Testis (tissue), 3 donors: Measurements from ENCODE around the gene LAP3. TPM values are rescaled to one million over a fixed set of nuclear protein-coding genes. Genes with fewer than 3 reads are reported as not detected.

ENCODE experiments used
- DNase-seq: peaks from one replicate; pipeline ENCODE4 v3.0.0-alpha.2; 2019
- H3K27ac ChIP-seq, 2 donors: fragments of 200-600 bp; sonication (generic); one replicate each; pipeline ENCODE4 v1.5.1; 2019
- H3K27me3 ChIP-seq: fragments of 200-600 bp; sonication (generic); one replicate; pipeline ENCODE4 v1.5.1; 2019
- H3K36me3 ChIP-seq: fragments of 200-600 bp; sonication (generic); one replicate; pipeline ENCODE4 v1.5.1; 2017; ENCODE audit warnings: low read depth; ENCODE audit errors: missing control alignments
- H3K4me1 ChIP-seq: fragments of 200-600 bp; sonication (generic); one replicate; pipeline ENCODE4 v1.5.1; 2019
- H3K4me3 ChIP-seq, 2 donors: fragments of 200-600 bp; sonication (generic); one replicate each; pipeline ENCODE4 v1.5.1; 2017 to 2019
- H3K9me3 ChIP-seq: fragments of 200-600 bp; sonication (generic); one replicate; pipeline ENCODE4 v1.5.1; 2017
- POLR2A ChIP-seq: fragments of 450-650 bp; IDR thresholded peaks from one replicate; pipeline ENCODE4 v1.6.1; 2017; ENCODE audit warnings: antibody characterized with exemption, mild to moderate bottlenecking, moderate library complexity
- WGBS, 2 donors: methylation state at CpG; one replicate each; pipeline ENCODE4 v1.1.5; 2018; 5-methylcytosine and 5-hydroxymethylcytosine counted together
- intact Hi-C: fragments of 100-400 bp; cut with DNase I; formaldehyde crosslinking; loops from one replicate; pipeline ENCODE4 v1.15.1; 2023; ENCODE audit warnings: low total_unique reads
- polyA plus RNA-seq: library from polyadenylated mRNA; stranded (reverse); fragments of 350-450 nt; fragmentation: Illumina TruSeq; extraction: RNeasy Lipid Tissue Mini Kit (QIAGEN cat#74804); gene quantifications from one replicate; pipeline ENCODE4 v1.2.3, GENCODE V29; 2014; ENCODE audit warnings: low read depth, low replicate concordance; ENCODE audit not compliant: insufficient read depth
- total RNA-seq, 2 donors: library from RNA; depleted of rRNA; stranded (reverse); fragments of >200 nt; gene quantifications; one replicate each; pipeline ENCODE4 v1.2.3, GENCODE V29; 2016
- TF ChIP-seq, protein P1 (sequence below), 3 experiments: fragments of 450-650 bp in 2 of 3; fragments of 200-600 bp in 1 of 3; sonication (generic) in 1 of 3; IDR thresholded peaks; one replicate each; pipeline ENCODE4 v1.5.1; 2016 to 2019; ENCODE audit warnings: antibody characterized with exemption in 3 of 3, mild to moderate bottlenecking in 2 of 3, moderate library complexity in 1 of 3

LAP3 gene
- total and polyA plus RNA-seq, 3 donors from 2014 or later = 98.9 to 108 (median 100) TPM

DNA sequence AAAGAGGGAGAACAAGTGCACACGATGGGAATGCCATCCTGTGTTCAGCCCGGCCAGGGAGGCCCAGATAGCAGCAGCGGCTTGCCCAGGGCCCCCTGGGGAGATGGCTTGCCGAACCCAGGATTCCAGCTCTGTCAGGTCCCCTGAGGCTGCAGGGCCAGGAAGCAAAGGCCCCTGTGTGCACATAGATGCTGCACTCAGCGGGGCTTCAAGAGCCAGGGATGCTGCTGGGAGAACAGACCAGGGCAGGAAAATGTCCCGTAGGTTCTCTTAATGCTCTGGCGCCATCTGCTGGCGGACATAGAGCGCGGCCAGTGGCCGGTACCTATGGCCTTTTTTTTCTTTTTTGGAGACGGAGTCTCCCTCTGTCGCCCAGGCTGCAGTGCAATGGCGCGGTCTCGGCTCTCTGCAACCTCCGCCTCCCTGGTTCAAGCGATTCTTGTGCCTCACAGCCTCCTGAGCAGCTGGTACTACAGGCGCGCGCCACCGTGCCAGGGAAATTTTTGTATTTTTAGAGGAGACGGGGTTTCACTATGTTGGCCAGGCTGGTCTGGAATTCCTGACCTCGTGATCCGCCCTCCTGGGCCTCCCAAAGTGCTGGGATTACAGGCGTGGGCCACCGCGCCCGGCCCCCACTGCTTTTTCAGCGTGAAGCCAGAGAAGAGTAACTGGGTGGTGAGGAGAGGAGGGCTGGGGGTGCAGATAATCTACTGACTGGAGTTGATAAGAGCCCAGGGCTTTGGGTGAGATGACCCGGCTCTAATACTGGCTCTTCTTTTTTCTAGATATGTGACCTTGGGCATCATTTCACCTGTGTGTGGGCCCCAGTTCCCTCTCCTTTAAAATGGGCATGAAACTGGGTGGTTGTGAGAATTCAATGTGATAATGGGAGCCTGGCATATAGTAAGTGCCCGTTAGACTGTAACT lies 60.0 kb downstream of the LAP3 start:
- Histone ChIP-seq H3K4me3 (no peak overlapping the region), H3K27me3 (no peaks in the 10 kb centered on the region), H3K36me3 (no peaks in the 10 kb centered on the region), H3K9me3 (no peaks in the 10 kb centered on the region), H3K27ac (no peak overlapping the region), H3K4me1 (no peaks in the 10 kb centered on the region)
- TF ChIP-seq POLR2A = no peak
- TF ChIP-seq, protein P1, sequence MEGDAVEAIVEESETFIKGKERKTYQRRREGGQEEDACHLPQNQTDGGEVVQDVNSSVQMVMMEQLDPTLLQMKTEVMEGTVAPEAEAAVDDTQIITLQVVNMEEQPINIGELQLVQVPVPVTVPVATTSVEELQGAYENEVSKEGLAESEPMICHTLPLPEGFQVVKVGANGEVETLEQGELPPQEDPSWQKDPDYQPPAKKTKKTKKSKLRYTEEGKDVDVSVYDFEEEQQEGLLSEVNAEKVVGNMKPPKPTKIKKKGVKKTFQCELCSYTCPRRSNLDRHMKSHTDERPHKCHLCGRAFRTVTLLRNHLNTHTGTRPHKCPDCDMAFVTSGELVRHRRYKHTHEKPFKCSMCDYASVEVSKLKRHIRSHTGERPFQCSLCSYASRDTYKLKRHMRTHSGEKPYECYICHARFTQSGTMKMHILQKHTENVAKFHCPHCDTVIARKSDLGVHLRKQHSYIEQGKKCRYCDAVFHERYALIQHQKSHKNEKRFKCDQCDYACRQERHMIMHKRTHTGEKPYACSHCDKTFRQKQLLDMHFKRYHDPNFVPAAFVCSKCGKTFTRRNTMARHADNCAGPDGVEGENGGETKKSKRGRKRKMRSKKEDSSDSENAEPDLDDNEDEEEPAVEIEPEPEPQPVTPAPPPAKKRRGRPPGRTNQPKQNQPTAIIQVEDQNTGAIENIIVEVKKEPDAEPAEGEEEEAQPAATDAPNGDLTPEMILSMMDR (IDR thresholded peaks at IDR 0.05) = peak; percentile 63 to 88 (median 74)
- DNase-seq = peak; percentile 83
- intact Hi-C loops = loop anchor here (5.0 kb wide), 1 partner anchor 90 kb away; no protein-coding TSS in a partner anchor
- 51 to 52% methylated on average over 28 to 32 of the region's 32 CpGs for WGBS, 2 donors

DNA sequence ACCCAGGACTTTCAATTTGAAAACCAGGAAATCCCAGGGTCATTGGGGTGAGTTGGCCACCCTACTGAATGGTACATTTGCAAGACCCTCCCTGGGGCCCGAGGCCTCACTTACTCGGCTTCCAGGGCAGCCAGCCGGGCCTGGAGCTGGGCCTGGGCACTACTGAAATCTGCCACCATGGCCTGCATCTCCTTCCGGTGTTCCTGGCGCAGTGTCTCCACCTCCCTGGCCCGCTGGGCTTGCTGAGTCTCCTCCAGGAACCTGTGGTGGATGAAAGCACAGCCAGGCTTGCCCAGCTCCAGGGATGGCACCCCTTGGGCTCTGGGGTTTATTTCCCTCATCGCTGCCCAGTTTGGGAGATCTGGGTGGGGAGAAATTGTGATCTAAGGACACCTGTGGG lies 62.1 kb downstream of the LAP3 start:
- DNase-seq = no peak
- no peak overlapping the region for H3K4me3 ChIP-seq
- TF ChIP-seq, protein P1 (IDR thresholded peaks at IDR 0.05) = no peak
- TF ChIP-seq POLR2A = no peak
- 81% methylated on average over 7 of the region's 7 CpGs; no CpG with 5 or more reads in 1 of the 2 donors for WGBS, 2 donors
- no peak overlapping the region for H3K27ac ChIP-seq
- intact Hi-C loops = loop anchor here (5.0 kb wide), 1 partner anchor 92 kb away; no protein-coding TSS in a partner anchor
- no peaks in the 10 kb centered on the region for H3K36me3 ChIP-seq
- no peaks in the 10 kb centered on the region for H3K27me3 ChIP-seq
- no peaks in the 10 kb centered on the region for H3K4me1 ChIP-seq
- no peaks in the 10 kb centered on the region for H3K9me3 ChIP-seq

DNA sequence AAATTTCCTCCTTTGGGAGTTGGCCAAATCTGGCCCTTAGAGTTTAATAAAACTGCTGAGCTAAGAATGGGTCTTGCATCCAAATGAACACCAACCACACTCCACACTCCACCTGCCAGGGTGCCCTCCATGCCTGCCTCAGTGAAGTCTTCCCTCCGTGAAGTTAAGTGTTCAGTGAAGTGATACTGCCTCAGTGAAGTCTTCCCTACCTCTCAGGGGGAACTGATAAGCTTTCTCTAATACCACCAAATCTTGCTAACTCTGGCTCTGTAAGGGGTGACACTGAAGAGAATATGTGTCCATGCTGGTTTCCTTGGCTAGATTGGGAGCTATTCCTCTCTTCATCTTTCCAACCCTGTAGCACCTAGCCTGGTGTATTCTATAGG lies 65.4 kb downstream of the LAP3 start:
- DNase-seq = no peak
- H3K9me3 ChIP-seq = no peaks in the 10 kb centered on the region
- peak overlapping the region in 1 of 2 donors; percentile 10 for H3K4me3 ChIP-seq
- intact Hi-C loops = no loop called here
- H3K4me1 ChIP-seq = no peaks in the 10 kb centered on the region
- WGBS, 2 donors = 44 to 60% methylated on average over 1 of the region's 1 CpG
- H3K27me3 ChIP-seq = no peaks in the 10 kb centered on the region
- no peaks in the 10 kb centered on the region for H3K36me3 ChIP-seq
- no peak for TF ChIP-seq POLR2A
- TF ChIP-seq, protein P1 (IDR thresholded peaks at IDR 0.05) = no peak
- H3K27ac ChIP-seq = no peak overlapping the region

DNA sequence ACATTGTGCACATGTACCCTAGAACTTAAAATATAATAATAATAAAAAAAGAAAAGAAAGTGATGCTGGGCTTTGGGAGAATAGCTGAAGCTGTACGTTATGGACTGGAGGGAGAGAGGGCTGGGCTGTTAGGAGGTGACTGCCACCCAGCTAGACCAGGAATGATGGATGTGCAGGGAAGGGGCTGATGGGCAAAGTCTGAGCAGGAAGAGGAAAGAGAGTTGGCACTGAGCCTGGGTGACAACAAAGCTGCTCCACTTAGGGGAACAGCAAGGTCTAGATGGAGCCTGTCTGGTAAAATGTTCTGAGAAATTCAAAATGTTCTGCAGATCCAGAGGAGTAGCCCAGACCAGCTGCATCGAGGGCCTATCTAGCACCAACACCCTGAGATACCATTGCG lies 69.7 kb downstream of the LAP3 start:
- no peaks in the 10 kb centered on the region for H3K9me3 ChIP-seq
- intact Hi-C loops = no loop called here
- H3K36me3 ChIP-seq = no peaks in the 10 kb centered on the region
- no peak overlapping the region for H3K4me3 ChIP-seq
- no peaks in the 10 kb centered on the region for H3K4me1 ChIP-seq
- DNase-seq = no peak
- no peak overlapping the region for H3K27ac ChIP-seq
- WGBS, 2 donors = 84 to 86% methylated on average over 3 of the region's 3 CpGs
- H3K27me3 ChIP-seq = no peaks in the 10 kb centered on the region
- TF ChIP-seq POLR2A = no peak
- TF ChIP-seq, protein P1 (IDR thresholded peaks at IDR 0.05) = no peak
